SK-N-MC (cell line): Measurements from ENCODE around the gene HMCES.

ENCODE experiments used
- EZH2 ChIP-seq: fragments of 200-600 bp; sonication (generic); IDR thresholded peaks from one replicate; pipeline ENCODE4 v1.6.1; 2017; ENCODE audit warnings: antibody characterized with exemption
- FOXP2 ChIP-seq: optimal IDR thresholded peaks from 2 replicates; pipeline ENCODE3; 2011; ENCODE audit warnings: mild to moderate bottlenecking, moderate library complexity; ENCODE audit not compliant: insufficient read depth; ENCODE audit errors: extremely low read length, control extremely low read depth
- POLR2AphosphoS5 ChIP-seq: IDR thresholded peaks from 2 replicates; pipeline ENCODE4 v1.6.1; 2012; ENCODE audit warnings: mild to moderate bottlenecking, low read depth, low read length, borderline replicate concordance

- TF ChIP-seq POLR2AphosphoS5 (no peak), EZH2 (no peak), FOXP2 (no peak)
Observed at GRCh38 chr3:129321887-129322286, 43.2 kb downstream of the HMCES start.
